SK-N-MC (cell line): ENCODE measurements around the gene G3BP1.

ENCODE experiments used
- EZH2 ChIP-seq: fragments of 200-600 bp; sonication (generic); IDR thresholded peaks from one replicate; pipeline ENCODE4 v1.6.1; 2017; ENCODE audit warnings: antibody characterized with exemption
- FOXP2 ChIP-seq: optimal IDR thresholded peaks from 2 replicates; pipeline ENCODE3; 2011; ENCODE audit warnings: mild to moderate bottlenecking, moderate library complexity; ENCODE audit not compliant: insufficient read depth; ENCODE audit errors: extremely low read length, control extremely low read depth
- POLR2AphosphoS5 ChIP-seq: IDR thresholded peaks from 2 replicates; pipeline ENCODE4 v1.6.1; 2012; ENCODE audit warnings: mild to moderate bottlenecking, low read depth, low read length, borderline replicate concordance

- TF ChIP-seq EZH2 (no peak), POLR2AphosphoS5 (no peak), FOXP2 (no peak)
Measured at GRCh38 chr5:151751593-151751992, 20.2 kb upstream of the G3BP1 start.
